ENCODE results near the gene ZNF324. TPM values are rescaled to one million over a fixed set of nuclear protein-coding genes. Genes with fewer than 3 reads are reported as not detected.
A peak's percentile ranks its signal among the peaks of the same experiment; 100 is the strongest.

The ZNF324 gene
- total and polyA plus RNA-seq, 2 of the 13 experiments (the other 11 are each of a cell fraction or from before 2014, with no cell fraction given): 1.1 to 4.7 TPM

DNA sequence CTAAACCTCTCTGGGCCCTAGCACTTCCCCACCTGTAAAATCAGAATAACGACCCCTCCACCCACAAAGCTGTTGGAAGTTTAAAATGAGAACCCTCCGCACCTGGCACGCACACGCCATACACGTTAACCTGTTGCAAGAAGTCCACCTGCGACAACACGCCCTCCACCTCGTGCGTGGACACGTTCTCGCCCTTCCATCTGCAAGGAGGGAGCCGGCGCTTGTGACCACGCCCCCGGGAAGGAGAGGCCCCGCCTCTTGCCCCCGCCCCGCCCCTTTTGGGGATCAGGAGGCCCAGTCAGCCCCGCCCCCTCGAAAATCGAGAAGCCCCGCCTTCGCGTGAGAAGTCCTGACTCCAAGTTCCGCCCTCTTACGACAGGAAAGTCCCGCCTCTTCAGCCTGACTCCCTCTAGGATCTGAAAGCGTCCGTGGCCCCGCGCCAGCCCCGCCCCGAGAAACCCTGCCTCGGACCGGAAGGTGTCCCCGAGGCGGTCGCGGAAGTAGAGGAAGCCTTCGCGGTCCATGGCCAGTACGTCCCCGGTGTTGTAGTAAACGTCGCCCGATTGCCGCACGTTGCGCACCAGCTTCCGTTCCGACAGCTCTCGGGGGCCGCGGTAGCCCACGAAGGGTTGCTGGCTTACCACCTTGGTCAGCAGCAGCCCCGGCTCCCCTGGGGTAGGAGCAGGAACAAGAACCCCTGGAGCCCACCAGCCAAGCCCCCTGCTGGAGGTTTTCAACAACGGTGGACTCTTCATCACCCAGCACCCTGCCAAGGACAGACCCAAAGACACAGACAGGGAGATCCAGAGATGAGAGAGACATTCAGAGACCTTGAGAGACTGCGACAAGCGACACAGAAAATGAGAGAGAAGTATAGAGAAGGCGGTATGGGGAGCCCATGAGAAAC is 32.4 kb downstream of the ZNF324 start (continued):
- TF ChIP-seq, protein P1, sequence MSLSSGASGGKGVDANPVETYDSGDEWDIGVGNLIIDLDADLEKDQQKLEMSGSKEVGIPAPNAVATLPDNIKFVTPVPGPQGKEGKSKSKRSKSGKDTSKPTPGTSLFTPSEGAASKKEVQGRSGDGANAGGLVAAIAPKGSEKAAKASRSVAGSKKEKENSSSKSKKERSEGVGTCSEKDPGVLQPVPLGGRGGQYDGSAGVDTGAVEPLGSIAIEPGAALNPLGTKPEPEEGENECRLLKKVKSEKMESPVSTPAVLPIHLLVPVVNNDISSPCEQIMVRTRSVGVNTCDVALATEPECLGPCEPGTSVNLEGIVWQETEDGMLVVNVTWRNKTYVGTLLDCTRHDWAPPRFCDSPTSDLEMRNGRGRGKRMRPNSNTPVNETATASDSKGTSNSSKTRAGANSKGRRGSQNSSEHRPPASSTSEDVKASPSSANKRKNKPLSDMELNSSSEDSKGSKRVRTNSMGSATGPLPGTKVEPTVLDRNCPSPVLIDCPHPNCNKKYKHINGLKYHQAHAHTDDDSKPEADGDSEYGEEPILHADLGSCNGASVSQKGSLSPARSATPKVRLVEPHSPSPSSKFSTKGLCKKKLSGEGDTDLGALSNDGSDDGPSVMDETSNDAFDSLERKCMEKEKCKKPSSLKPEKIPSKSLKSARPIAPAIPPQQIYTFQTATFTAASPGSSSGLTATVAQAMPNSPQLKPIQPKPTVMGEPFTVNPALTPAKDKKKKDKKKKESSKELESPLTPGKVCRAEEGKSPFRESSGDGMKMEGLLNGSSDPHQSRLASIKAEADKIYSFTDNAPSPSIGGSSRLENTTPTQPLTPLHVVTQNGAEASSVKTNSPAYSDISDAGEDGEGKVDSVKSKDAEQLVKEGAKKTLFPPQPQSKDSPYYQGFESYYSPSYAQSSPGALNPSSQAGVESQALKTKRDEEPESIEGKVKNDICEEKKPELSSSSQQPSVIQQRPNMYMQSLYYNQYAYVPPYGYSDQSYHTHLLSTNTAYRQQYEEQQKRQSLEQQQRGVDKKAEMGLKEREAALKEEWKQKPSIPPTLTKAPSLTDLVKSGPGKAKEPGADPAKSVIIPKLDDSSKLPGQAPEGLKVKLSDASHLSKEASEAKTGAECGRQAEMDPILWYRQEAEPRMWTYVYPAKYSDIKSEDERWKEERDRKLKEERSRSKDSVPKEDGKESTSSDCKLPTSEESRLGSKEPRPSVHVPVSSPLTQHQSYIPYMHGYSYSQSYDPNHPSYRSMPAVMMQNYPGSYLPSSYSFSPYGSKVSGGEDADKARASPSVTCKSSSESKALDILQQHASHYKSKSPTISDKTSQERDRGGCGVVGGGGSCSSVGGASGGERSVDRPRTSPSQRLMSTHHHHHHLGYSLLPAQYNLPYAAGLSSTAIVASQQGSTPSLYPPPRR (CRISPR knock-in tag; IDR thresholded peaks at IDR 0.05; ENCODE audit: borderline replicate concordance): peak; percentile 73; the same call in 1 of the 2 replicates
- TF ChIP-seq ZNF224 (CRISPR knock-in tag; IDR thresholded peaks at IDR 0.05): no peak; the same call in 1 of the 2 replicates
- TF ChIP-seq HNRNPL (IDR thresholded peaks at IDR 0.05; ENCODE audit: low read depth, low read length): 0 out of 2 replicates have a peak, but pooled peaks have one; percentile 45
- TF ChIP-seq, protein P2, sequence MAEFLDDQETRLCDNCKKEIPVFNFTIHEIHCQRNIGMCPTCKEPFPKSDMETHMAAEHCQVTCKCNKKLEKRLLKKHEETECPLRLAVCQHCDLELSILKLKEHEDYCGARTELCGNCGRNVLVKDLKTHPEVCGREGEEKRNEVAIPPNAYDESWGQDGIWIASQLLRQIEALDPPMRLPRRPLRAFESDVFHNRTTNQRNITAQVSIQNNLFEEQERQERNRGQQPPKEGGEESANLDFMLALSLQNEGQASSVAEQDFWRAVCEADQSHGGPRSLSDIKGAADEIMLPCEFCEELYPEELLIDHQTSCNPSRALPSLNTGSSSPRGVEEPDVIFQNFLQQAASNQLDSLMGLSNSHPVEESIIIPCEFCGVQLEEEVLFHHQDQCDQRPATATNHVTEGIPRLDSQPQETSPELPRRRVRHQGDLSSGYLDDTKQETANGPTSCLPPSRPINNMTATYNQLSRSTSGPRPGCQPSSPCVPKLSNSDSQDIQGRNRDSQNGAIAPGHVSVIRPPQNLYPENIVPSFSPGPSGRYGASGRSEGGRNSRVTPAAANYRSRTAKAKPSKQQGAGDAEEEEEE (CRISPR knock-in tag; IDR thresholded peaks at IDR 0.05; ENCODE audit: borderline replicate concordance): no peak
- peak; percentile 77 for TF ChIP-seq MIER2 (CRISPR knock-in tag; IDR thresholded peaks at IDR 0.05)
- TF ChIP-seq MED1 (CRISPR knock-in tag; IDR thresholded peaks at IDR 0.05): peak; percentile 86
- peak; percentile 33; the same call in 1 of the 2 replicates for TF ChIP-seq STAG1 (CRISPR knock-in tag; IDR thresholded peaks at IDR 0.05)
- TF ChIP-seq, protein P3, sequence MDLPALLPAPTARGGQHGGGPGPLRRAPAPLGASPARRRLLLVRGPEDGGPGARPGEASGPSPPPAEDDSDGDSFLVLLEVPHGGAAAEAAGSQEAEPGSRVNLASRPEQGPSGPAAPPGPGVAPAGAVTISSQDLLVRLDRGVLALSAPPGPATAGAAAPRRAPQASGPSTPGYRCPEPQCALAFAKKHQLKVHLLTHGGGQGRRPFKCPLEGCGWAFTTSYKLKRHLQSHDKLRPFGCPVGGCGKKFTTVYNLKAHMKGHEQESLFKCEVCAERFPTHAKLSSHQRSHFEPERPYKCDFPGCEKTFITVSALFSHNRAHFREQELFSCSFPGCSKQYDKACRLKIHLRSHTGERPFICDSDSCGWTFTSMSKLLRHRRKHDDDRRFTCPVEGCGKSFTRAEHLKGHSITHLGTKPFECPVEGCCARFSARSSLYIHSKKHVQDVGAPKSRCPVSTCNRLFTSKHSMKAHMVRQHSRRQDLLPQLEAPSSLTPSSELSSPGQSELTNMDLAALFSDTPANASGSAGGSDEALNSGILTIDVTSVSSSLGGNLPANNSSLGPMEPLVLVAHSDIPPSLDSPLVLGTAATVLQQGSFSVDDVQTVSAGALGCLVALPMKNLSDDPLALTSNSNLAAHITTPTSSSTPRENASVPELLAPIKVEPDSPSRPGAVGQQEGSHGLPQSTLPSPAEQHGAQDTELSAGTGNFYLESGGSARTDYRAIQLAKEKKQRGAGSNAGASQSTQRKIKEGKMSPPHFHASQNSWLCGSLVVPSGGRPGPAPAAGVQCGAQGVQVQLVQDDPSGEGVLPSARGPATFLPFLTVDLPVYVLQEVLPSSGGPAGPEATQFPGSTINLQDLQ (CRISPR knock-in tag; IDR thresholded peaks at IDR 0.05): peak; percentile 45; the same call in 1 of the 2 replicates
- TF ChIP-seq FOXA1 (IDR thresholded peaks at IDR 0.05): no peak
- TF ChIP-seq FOXA1 (CRISPR knock-in tag; IDR thresholded peaks at IDR 0.05): peak; percentile 79
- TF ChIP-seq ZNF3 (CRISPR knock-in tag; IDR thresholded peaks at IDR 0.05): no peak
- peak; percentile 86; the same call in 1 of the 2 replicates for TF ChIP-seq ZBTB38 (CRISPR knock-in tag; IDR thresholded peaks at IDR 0.05)
- TF ChIP-seq ZNF660 (CRISPR knock-in tag; IDR thresholded peaks at IDR 0.05; ENCODE audit: borderline replicate concordance, low read depth): no peak
- TF ChIP-seq ZNF441 (CRISPR knock-in tag; IDR thresholded peaks at IDR 0.05; ENCODE audit: borderline replicate concordance): peak; percentile 86
- TF ChIP-seq ZNF10 (CRISPR knock-in tag; IDR thresholded peaks at IDR 0.05; ENCODE audit: borderline replicate concordance, low read depth): no peak
- TF ChIP-seq, protein P4, sequence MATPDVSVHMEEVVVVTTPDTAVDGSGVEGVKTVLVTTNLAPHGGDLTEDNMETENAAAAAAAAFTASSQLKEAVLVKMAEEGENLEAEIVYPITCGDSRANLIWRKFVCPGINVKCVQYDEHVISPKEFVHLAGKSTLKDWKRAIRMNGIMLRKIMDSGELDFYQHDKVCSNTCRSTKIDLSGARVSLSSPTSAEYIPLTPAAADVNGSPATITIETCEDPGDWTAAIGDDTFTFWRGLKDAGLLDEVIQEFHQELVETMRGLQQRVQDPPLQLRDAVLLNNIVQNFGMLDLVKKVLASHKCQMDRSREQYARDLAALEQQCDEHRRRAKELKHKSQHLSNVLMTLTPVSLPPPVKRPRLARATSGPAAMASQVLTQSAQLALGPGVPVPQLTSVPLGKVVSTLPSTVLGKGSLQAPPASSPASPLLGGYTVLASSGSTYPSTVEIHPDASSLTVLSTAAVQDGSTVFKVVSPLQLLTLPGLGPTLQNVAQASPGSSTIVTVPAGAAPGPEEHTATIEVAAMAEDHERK (CRISPR knock-in tag; IDR thresholded peaks at IDR 0.05; ENCODE audit: low read depth): peak; percentile 70; the same call in 1 of the 2 replicates
- no peak for TF ChIP-seq MAFF (IDR thresholded peaks at IDR 0.05; ENCODE audit: low read depth, low read length)
- peak; percentile 23; the same call in 1 of the 2 replicates for TF ChIP-seq ZSCAN25 (CRISPR knock-in tag; IDR thresholded peaks at IDR 0.05)
